ENCODE results near the gene CLN5.

DNA sequence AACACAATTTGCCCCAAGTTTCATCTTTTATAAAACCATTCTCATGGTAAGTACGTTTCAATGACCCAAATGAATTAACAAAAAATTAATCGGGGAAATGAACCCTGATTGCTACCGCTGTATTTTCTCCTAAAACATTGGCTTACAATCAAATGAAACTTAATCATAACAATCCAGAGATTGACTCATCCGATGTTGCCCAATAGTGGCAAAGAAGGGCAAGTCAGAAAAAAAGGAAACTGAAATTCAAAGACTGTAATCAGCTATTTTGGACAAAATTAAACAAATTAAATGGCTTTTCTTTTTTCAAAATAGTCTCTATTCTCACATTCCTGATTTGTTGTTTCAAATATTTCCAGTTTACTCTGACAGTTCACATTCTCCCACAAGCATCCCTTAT is 47.4 kb upstream of the CLN5 start:
- TF ChIP-seq, protein P1, sequence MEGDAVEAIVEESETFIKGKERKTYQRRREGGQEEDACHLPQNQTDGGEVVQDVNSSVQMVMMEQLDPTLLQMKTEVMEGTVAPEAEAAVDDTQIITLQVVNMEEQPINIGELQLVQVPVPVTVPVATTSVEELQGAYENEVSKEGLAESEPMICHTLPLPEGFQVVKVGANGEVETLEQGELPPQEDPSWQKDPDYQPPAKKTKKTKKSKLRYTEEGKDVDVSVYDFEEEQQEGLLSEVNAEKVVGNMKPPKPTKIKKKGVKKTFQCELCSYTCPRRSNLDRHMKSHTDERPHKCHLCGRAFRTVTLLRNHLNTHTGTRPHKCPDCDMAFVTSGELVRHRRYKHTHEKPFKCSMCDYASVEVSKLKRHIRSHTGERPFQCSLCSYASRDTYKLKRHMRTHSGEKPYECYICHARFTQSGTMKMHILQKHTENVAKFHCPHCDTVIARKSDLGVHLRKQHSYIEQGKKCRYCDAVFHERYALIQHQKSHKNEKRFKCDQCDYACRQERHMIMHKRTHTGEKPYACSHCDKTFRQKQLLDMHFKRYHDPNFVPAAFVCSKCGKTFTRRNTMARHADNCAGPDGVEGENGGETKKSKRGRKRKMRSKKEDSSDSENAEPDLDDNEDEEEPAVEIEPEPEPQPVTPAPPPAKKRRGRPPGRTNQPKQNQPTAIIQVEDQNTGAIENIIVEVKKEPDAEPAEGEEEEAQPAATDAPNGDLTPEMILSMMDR (IDR thresholded peaks at IDR 0.05) = no peak
- TF ChIP-seq POLR2AphosphoS5 (IDR thresholded peaks at IDR 0.05) (no peak), POLR2A (IDR thresholded peaks at IDR 0.05) (no peak), EP300 (IDR thresholded peaks at IDR 0.05) (no peak)
